SK-N-SH (cell line): ENCODE data around the gene DNAJC17.

Experiments
- CTCF ChIP-seq: fragments of 200-600 bp; sonication (generic); IDR thresholded peaks from 2 replicates; pipeline ENCODE4 v1.6.1; 2017; ENCODE audit warnings: antibody characterized with exemption, mild to moderate bottlenecking, moderate library complexity
- NFIC ChIP-seq: IDR thresholded peaks from 2 replicates; pipeline ENCODE4 v1.4.0; 2012; ENCODE audit warnings: borderline replicate concordance
- RAD21 ChIP-seq: IDR thresholded peaks from 2 replicates; pipeline ENCODE4 v1.6.1; 2012; ENCODE audit warnings: mild to moderate bottlenecking, low read length
- SIN3A ChIP-seq: IDR thresholded peaks from 2 replicates; pipeline ENCODE4 v1.6.1; 2012; ENCODE audit warnings: low read depth, mild to moderate bottlenecking, low read length, moderate library complexity, borderline replicate concordance
- SMC3 ChIP-seq: IDR thresholded peaks from 2 replicates; pipeline ENCODE4 v1.6.1; 2012; ENCODE audit warnings: low read depth, low read length, improper control_type of control experiment
- TCF12 ChIP-seq: IDR thresholded peaks from 2 replicates; pipeline ENCODE4 v1.4.0; 2012
- TF ChIP-seq, protein P1 (sequence below): IDR thresholded peaks from 2 replicates; pipeline ENCODE4 v1.4.0; 2012; ENCODE audit warnings: low read depth, borderline replicate concordance

DNA sequence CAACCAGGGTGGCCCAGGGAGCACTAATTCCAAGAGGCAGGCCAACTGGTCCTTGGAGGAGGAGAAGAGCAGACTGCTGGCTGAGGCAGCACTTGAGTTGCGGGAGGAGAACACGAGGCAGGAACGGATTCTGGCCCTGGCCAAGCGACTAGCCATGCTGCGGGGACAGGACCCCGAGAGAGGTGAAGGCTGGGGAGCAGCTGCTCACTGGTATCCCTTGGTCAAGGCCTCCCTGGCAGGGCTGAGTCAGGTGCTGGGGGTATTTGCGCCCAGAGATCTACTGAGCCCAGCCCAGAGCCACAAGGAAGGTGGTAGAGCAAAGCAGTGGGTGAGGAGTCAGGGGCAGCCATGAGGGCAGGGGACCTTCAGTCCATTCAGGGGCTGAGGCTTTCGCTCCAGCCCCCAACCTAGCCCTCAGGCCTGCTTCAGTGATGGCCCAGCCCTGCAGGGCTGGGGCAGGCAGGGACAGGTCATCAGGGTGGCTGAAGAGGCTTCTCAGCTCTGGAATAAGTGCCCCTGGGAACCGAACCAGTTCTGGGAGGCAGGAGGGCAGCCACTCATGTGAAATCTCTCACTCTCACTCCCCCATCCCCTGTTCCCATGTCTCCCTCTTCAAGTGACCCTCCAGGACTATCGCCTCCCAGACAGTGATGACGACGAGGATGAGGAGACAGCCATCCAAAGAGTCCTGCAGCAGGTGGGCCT is 5.6 kb upstream of the DNAJC17 start:
- TF ChIP-seq NFIC (no peak), CTCF (no peak), SIN3A (no peak), RAD21 (no peak), TCF12 (no peak), SMC3 (no peak)
- TF ChIP-seq, protein P1, sequence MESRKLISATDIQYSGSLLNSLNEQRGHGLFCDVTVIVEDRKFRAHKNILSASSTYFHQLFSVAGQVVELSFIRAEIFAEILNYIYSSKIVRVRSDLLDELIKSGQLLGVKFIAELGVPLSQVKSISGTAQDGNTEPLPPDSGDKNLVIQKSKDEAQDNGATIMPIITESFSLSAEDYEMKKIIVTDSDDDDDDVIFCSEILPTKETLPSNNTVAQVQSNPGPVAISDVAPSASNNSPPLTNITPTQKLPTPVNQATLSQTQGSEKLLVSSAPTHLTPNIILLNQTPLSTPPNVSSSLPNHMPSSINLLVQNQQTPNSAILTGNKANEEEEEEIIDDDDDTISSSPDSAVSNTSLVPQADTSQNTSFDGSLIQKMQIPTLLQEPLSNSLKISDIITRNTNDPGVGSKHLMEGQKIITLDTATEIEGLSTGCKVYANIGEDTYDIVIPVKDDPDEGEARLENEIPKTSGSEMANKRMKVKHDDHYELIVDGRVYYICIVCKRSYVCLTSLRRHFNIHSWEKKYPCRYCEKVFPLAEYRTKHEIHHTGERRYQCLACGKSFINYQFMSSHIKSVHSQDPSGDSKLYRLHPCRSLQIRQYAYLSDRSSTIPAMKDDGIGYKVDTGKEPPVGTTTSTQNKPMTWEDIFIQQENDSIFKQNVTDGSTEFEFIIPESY = no peak
